ENCODE results near the gene ALDOB.
"Not testable (repeated sequence)": the region's sequence is repeated elsewhere in the genome, so short reads cannot be mapped to it uniquely, and the experiment has no call there.

ALDOB gene

DNA sequence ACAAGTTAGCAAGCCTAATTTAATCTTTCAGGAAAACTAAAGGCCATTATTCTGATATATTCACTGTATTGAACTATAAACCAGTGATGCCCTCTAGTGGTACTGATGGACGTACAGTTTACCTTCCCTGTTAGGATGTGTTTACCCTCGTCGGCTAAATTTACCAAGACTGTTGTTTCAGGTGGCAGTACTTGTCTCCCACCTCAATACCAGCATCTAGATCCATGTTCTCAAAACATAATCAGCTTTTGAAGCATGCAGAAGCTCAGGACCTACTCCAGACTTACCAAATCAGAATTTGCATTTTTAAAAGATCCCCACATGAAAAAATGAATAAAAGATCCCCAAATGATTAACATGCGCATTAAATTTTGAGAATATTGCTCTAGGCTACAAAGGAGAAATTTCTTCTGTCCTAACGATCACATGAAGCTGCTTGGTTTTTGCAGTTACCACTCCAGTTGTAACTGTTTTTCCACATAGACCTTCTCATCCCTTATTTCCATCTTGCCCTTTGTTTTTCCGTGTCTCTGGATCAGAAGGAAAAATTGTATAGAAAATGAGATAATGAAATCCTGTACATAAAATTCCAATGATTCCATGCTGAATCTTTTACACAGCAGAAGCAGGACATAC lies 47.6 kb downstream of the ALDOB start:
- TF ChIP-seq, protein P1, sequence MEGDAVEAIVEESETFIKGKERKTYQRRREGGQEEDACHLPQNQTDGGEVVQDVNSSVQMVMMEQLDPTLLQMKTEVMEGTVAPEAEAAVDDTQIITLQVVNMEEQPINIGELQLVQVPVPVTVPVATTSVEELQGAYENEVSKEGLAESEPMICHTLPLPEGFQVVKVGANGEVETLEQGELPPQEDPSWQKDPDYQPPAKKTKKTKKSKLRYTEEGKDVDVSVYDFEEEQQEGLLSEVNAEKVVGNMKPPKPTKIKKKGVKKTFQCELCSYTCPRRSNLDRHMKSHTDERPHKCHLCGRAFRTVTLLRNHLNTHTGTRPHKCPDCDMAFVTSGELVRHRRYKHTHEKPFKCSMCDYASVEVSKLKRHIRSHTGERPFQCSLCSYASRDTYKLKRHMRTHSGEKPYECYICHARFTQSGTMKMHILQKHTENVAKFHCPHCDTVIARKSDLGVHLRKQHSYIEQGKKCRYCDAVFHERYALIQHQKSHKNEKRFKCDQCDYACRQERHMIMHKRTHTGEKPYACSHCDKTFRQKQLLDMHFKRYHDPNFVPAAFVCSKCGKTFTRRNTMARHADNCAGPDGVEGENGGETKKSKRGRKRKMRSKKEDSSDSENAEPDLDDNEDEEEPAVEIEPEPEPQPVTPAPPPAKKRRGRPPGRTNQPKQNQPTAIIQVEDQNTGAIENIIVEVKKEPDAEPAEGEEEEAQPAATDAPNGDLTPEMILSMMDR (conservative IDR thresholded peaks at IDR 0.05): peak; percentile 73
- peak overlapping the region; percentile 45; the same call in 1 of the 2 replicates for H3K27ac ChIP-seq

DNA sequence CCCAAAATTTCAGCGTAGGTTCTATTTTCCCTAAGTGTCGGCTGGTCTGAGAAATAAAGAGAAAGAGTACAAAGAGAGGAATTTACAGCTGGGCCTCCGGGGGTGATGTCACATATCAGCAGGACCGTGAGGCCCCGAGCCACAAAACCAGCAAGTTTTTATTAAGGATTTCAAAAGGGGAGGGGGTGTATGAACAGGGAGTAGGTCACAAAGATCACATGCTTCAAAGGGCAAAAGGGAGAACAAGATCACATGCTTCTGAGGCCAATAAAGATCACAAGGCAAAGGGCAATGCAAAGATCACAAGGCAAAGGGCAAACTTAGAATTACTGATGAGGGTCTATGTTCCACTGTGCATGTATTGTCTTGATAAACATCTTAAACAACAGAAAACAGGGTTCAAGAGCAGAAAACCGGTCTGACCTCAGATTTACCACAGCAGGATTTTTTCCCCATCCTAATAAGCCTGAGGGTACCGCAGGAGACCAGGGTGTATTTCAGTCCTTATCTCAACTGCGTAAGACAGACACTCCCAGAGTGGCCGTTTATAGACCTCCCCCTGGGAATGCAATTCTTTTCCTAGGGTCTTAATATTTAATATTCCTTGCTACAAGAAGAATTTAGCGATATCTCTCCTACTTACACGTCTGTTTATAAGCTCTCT lies 50.6 kb downstream of the ALDOB start, which contains the start of gene BAAT:
BAAT (minus strand) TSS at position 134 of the 664 bp plus-strand sequence. CDS start 13,602 bp downstream, outside the sequence.
- not testable (repeated sequence) for H3K27ac ChIP-seq

DNA sequence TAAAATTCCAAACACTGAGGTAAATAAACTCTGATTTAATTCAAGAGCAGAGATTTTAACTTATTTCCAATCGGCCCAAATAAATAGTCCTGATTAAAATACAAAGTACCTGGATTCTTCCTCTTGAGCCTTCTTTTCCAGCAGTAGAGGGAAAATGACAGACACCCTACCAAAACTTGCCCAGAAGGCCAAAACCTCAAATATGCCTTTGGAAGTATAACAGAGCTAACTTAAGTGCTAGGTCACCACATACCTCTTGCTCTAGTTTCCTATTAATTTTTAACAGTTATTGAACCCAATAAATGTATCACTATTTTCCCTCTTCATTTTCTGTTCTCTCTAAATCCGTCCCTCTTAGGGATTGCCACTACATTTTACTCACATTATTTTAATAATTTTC lies 52.2 kb downstream of the ALDOB start:
- TF ChIP-seq, protein P1 (conservative IDR thresholded peaks at IDR 0.05): no peak
- H3K27ac ChIP-seq: no peak overlapping the region

DNA sequence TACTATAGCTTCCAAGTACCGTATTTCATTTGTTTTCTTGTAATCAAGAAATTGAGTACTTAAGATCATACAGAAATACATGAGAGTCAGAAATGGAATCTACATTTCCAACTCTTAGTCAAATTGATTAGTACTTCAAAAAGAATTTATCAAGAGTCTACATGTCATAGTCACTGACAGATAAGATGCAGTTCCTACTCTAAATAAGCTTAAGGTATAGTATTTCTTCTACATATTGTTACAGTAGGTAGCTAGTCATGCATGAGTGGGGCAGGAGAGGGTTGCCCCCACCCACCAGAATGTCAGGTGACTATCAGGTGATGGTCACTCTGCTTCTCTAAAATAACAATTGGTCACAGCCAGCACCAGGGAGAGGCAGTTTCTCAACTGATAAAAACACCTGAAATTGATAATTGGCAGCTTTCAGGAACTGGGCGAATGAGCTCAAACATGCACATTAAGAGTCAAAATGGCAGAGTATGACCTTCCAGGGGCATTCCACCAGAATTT lies 53.7 kb downstream of the ALDOB start:
- no peak overlapping the region for H3K27ac ChIP-seq
- TF ChIP-seq, protein P1 (conservative IDR thresholded peaks at IDR 0.05): no peak

DNA sequence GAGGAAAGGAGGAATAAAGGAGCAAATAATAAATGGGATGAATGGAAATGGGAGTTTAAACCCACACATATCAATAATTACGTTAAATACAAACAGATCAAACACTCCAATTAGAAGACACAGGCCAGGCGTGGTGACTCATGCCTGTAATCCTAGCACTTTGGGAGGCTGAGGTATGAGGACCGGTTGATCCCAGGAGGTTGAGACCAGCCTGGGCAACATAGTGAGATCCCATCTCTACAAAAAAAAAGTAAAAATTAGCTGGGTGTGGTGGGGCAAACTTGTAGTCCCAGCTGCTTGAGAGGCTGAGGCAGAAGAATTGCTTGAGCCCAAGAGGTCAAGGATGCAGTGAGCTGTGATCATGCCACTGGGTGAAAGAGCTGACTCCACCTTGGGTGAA lies 54.5 kb downstream of the ALDOB start:
- TF ChIP-seq, protein P1 (conservative IDR thresholded peaks at IDR 0.05): no peak
- no peak overlapping the region for H3K27ac ChIP-seq

DNA sequence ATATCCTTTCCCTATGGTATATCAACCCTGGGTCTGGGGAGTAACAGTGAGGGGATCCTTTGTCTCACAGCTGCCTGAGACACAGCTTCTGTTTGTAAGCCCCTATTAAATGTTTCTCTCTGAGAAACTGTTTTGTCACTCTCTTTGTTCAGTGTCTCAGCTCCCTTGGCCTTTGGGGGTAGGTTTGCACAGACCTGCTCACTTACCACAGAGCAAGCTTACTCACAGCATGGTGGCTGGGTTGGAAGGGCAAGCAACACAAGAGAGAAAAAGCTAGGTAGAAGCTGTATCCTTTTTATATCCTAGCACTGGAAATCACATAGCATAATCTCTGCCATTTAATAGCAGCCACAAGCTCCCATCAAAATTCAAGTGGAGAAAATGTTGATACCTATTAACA lies 55.3 kb downstream of the ALDOB start:
- no peak overlapping the region for H3K27ac ChIP-seq
- TF ChIP-seq, protein P1 (conservative IDR thresholded peaks at IDR 0.05): no peak

DNA sequence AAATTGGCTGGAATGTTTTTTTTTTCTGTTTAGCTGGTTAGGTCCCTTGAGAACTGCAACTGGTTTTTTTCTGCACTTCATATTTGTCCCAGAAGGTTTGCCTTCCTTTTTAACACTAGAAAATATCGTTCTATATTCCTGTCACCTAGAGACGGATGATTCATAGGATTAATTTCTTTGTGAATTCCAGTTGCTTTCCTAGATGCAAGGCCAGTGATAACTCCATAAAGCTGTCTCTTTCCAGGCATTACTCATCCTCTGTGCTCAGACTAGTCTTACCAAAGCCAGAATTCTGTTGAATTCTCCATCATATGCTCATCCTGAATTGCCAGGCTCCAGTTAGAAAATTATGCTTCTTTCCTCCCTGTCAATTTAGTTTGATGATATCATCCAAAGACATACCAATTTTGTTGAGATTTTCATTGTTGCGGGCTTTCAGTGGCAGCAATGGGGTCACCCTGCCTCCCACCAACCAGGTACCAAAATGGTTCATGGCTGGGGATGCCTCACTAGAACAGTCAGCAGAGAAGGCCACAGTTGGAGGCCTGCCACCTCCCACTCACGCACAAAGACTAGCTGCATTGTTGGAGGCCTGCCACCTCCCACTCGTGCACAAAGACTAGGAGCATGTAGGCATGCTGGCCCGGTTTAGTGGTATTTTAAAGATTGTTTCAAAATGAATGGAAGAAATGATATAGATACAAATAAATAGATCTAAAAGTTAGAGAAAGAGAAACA lies 59.3 kb downstream of the ALDOB start:
- H3K27ac ChIP-seq: no peak overlapping the region
- TF ChIP-seq, protein P1 (conservative IDR thresholded peaks at IDR 0.05): no peak

Data from VCaP (cell line).